ENCODE measurements around the gene THUMPD3. TPM values are rescaled to one million over a fixed set of nuclear protein-coding genes. Genes with fewer than 3 reads are reported as not detected.

Gene THUMPD3
- total and polyA plus RNA-seq, 9 of the 15 experiments (the other 6 are each of a cell fraction or from before 2014, with no cell fraction given), result 58.3 to 132 (median 113) TPM

GRCh38 chr3:9342696-9343095 is 20.2 kb upstream of the THUMPD3 start:
- TF ChIP-seq PTTG1 (tag; IDR thresholded peaks at IDR 0.05; ENCODE audit: low read depth), result no peak
- no peak for TF ChIP-seq MLLT1 (IDR thresholded peaks at IDR 0.05)
- TF ChIP-seq POLR2AphosphoS5 (IDR thresholded peaks at IDR 0.05; ENCODE audit: control insufficient read depth, insufficient read depth, low read depth, low read length), result no peak
- no peak for TF ChIP-seq SIX5 (IDR thresholded peaks at IDR 0.05; ENCODE audit: borderline replicate concordance in 1 of 2, insufficient read depth in 1 of 2, low read depth in 1 of 2, low read length in 2 of 2)
- TF ChIP-seq ELF2 (CRISPR knock-in tag; IDR thresholded peaks at IDR 0.05), result no peak
- no peak for TF ChIP-seq ATF1 (CRISPR knock-in tag; IDR thresholded peaks at IDR 0.05)
- TF ChIP-seq ATF1 (tag; IDR thresholded peaks at IDR 0.05), result no peak
- no peak for TF ChIP-seq TCF7 (IDR thresholded peaks at IDR 0.05; ENCODE audit: borderline replicate concordance)
- no peak for TF ChIP-seq MTA2 (IDR thresholded peaks at IDR 0.05; ENCODE audit: low read depth)
- TF ChIP-seq RFX1 (IDR thresholded peaks at IDR 0.05), result no peak
- no peak for TF ChIP-seq NUFIP1 (IDR thresholded peaks at IDR 0.05; ENCODE audit: partially characterized antibody)
- Histone ChIP-seq H4K20me1 (replicated peaks; ENCODE audit: control insufficient read depth, insufficient read depth, low read length) (no peaks in the 10 kb centered on the region), H3K9me3 (replicated peaks; ENCODE audit: control insufficient read depth, insufficient read depth, low read depth, low read length) (no peaks in the 10 kb centered on the region), H3K4me3 (no peak overlapping the region), H3K79me2 (ENCODE audit: control insufficient read depth, insufficient read depth, low read length) (no peaks in the 10 kb centered on the region), H3K9ac (ENCODE audit: insufficient read depth in 1 of 2, low read depth in 2 of 2, low read length in 2 of 2) (no peak overlapping the region), H3K27ac (ENCODE audit: extremely low read depth, low read depth, low read length) (no peak overlapping the region), H3K4me1 (replicated peaks in 1 of 2; ENCODE audit: control insufficient read depth in 2 of 2, insufficient read depth in 2 of 2, low read length in 2 of 2) (no peaks in the 10 kb centered on the region), H2AFZ (ENCODE audit: low read depth, low read length) (no peak overlapping the region), H3K9me1 (ENCODE audit: control insufficient read depth, insufficient read depth, low read length) (no peaks in the 10 kb centered on the region), H3K36me3 (ENCODE audit: control insufficient read depth, insufficient read depth, low read length) (no peaks in the 10 kb centered on the region), H3K27me3 (ENCODE audit: control insufficient read depth in 2 of 2, insufficient read depth in 2 of 2, low read length in 2 of 2) (peaks cover 21 to 36% of the 10 kb centered on the region in 2 experiments), H3K4me2 (ENCODE audit: insufficient read depth, low read length) (no peak overlapping the region)
- BruUV-seq (replicated peaks), result no TSS peak
- ChIA-PET POLR2A (interaction anchor here (0.5 kb wide), 1 partner anchor 307 kb away, joined by 3 read pairs; no protein-coding TSS in a partner anchor), CTCF (ENCODE audit: low intra/inter-chr PET ratio) (no interaction called here)
- DNase-seq (ENCODE audit: extremely low read depth in 1 of 4, low spot score in 3 of 4) (no peak), FAIRE-seq (no peak), ATAC-seq (no peak)
- intact Hi-C loops (cut with micrococcal nuclease) (no loop called here), in situ Hi-C loops (cut with MboI) (no loop called here)
- 6% methylated on average over 4 of the region's 4 CpGs for WGBS (ENCODE audit: insufficient coverage, low coverage, missing lambda C conversion rate)
